ENCODE results near the gene BRICD5. TPM values are rescaled to one million over a fixed set of nuclear protein-coding genes. Genes with fewer than 3 reads are reported as not detected.

The BRICD5 gene
- total RNA-seq, 1 experiment from 2014 or later = 7.5 TPM

GRCh38 chr16:2199095-2199494 is 11.6 kb downstream of the BRICD5 start:
- DNase-seq (ENCODE audit: low spot score) = no peak

- DNase-seq (ENCODE audit: low spot score) = no peak
These were observed 12.4 kb downstream of the BRICD5 start for GRCh38 chr16:2198283-2198682.

DNA sequence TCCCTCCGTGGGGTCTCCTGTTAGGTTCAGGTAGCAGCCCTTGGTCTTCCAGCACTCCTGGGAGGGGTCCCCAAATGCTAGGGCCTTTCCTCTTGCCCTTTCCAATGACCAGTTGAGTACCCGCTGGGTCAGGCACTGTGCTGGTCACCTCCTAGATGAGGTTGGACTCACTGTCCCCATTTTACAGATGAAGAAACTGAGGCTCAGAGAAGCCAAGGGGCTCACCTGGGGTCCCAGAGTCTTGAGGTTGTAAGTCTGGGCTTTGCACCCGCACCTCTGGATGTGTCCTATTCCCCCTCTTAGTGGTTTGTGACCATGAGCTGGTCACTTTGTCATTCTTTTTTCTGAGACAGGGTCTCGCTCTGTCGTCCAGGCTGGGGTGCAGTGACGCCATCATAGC is 12.9 kb downstream of the BRICD5 start:
- no peak for DNase-seq (ENCODE audit: low spot score)

DNA sequence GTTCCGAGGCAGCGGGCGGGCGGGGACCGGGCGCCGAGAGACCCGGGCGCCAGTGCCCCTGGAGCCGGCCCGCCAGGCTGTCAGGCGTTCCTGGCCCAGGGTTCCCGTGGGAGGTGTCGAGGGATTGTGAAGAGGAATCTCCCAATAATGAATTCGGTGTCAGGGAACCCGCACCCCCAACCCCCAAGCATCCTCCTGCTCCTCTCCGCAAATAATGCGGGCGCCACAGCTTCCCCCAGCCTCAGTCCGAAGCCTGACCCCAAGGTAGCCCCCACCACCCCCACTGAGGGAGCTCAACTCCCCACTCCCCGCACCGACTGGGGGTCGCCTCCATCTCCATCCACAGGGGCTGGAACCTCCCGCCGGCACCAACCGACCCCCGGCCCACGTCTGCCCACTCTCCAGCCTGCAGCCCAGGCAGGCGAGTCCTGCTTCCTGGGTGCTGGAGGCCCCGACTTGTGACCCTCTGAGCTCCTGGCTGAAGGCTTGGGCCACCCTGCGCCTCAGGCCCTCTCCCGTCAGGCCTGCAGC is 13.6 kb downstream of the BRICD5 start:
- no peak for DNase-seq (ENCODE audit: low spot score)

GRCh38 chr16:2196162-2196980 is 14.3 kb downstream of the BRICD5 start, which contains the start of gene CASKIN1:
Gene CASKIN1, minus strand, starts transcription at chr16:2196605. Its CDS starts 173 bp downstream, at chr16:2196432.
- no peak for DNase-seq (ENCODE audit: low spot score)

DNA sequence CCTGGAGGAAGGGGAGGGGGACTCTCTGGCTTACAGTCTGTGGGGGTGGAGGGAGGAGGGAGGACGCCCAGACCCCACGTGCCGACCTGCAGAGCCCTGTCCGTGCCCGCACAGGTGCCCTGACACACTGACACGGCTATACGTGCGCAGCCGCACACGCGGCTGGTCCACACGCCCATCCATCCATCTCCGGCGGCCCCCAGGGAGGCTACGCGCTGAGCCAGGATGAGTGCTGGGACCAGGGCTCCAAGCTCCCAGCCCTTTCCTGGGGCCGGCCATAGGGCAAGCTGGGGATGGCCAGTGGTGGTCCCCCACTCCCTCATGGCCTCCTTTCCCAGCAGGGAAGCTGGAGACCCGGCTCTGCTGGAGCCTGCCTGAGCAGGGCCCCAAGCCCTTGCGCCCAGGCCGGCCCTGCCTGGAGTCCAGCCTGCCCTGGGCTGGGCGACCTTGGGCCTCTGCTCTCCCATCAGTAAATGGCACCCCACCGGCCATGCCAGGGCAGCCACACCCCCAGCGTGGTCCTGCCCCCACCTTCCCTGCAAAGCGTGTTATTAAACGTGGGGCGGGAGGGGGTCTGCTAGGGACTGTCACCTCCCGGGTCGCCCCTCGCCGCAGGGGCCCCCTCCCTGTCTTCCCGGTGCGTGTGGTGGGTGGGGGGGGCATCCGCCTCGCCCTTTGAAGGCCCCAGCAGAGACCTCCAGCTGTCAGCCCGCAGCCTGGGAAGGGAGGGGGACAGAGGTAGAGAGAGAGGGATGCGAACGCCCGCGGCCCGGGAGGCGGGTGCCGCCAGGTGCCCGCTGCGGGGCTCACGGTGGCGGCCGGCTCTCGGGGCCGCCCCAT is 15.1 kb downstream of the BRICD5 start:
- DNase-seq (ENCODE audit: low spot score) = no peak

DNA sequence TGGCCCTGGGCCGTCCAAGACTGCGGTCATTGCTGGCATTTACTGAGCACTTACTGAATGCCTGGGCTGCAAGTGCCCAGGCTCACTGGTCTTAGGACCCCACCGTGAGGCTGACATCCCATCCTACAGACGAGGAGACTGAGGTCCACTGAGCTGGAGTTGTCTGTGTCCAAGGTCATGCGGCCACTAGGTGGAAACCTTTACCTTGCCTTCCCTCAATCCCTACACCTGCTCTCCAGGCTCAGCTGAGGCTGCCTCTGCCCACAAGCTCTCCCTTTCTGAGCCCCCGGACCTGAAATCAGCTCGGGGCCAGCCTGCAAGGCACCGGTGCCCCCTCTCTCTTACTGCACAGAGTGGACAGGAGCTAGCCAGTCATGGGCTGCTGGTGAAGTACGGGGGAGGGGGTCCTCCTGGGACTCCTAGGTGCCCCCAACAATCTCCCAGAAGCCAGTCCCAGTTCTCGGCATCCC is 15.8 kb downstream of the BRICD5 start:
- DNase-seq (ENCODE audit: low spot score) = peak; percentile 66

DNA sequence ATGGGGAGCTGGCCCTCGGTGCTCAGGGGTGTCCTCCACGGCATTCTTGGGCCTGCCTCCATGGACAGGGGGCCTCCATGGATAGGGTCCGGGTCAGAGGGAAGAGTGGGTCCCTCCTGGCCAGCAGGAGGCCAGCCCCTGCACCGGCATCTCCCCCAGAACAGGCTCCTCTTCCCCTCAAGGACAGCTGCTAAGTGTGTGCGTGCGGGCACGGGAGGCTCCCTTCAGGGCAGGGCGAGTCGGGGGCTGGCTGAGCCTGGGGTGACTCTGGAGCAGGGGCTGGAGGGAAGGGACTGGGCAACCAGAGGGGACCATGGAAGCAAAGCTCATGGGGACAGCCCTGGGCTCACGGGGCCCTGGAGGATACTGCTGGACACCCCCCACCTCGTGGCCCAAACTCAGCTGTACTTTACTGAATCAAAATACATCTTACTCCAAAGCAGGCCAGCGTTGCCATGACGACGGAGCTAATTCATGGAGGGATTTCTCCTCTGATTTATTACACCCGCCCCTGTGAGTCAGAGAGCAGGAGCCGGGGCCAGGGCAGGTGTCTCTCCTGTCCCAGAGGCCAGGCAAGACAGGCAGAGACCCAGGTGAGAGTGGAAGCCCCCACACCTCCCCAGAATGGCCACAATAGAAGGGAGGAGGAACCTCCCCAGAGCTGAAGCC is 16.4 kb downstream of the BRICD5 start:
- DNase-seq (ENCODE audit: low spot score) = peak; percentile 83

- DNase-seq (ENCODE audit: low spot score) = no peak
These were observed 19.3 kb downstream of the BRICD5 start for GRCh38 chr16:2191446-2191706.

DNA sequence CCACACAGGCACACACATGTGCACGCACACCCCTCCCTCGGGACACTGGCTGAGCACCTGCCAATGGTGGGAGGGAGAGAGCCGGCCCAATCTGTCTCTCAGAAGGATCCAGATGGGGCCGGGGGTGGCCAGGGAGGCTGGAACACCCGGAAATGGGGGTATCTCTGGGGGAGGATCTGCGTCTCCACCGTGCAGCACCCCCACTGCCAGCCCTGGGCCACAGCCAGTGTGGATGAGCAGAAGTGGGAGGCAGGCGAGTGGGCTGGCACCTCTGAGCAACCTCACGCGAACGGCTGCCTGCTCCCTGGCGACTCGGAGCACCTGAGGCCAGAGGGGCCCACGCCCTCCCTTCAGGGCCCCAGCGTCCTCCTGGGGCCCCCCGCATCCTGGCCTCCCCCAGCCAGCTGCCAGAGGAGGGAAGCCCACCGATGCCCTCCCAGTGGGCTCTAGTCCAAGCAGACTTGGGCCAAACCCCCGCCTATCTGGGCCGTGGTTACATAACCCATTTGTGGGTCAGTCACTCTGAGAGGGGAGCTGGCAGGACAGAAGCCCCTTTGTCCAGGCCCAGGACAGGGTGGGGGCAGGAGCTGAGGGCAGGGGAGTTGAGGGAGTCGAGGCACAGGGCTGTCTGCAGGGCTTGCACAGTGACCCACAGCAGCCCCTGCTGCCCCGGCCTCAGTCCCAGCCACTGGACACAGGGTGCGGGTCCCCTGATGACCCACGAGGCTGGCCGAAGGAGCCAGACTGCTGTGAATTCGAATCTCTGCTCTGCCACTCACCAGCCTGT is 19.8 kb downstream of the BRICD5 start:
- no peak for DNase-seq (ENCODE audit: low spot score)

GRCh38 chr16:2190002-2190658 is 20.5 kb downstream of the BRICD5 start:
- DNase-seq (ENCODE audit: low spot score) = no peak

GRCh38 chr16:2189252-2189893 is 21.3 kb downstream of the BRICD5 start:
- no peak for DNase-seq (ENCODE audit: low spot score)

DNA sequence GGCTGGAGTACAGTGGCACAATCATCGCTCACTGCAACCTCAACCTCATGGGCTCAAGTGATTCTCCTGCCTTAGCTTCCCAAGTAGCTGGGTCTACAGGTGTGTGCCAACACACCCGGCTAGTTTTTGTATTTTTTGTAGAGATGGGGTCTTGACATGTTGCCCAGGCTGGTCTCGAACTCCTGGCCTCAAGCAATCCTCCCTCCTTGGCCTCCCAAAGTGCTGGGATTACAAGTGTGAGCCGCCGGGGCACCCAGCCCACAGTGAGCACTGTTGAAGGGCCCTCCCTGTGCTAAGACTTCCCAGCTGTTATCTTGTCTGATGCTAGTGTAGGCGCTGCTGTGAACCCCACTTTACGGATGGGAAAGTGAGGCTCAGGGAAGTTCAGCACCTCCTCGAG is 22.3 kb downstream of the BRICD5 start:
- no peak for DNase-seq (ENCODE audit: low spot score)

DNA sequence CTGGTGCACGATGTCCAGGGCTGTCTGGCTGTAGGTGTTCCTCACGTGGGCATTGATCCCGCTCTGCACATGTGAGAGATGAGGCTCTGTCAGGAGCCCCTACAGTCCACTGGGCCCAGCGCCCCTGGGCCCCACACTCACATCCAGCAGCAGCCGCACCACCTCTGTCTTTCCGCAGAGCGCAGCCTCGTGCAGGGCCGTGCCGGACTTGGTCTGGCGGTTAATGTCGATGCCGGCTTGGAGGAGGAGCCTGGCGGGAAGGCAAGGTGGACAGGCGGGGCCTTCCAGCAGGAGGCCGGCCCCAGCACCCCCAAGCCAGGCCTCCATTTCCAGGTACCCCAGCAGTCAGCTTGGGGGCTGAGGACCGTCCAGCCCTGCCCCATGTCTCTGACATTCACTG is 23.5 kb downstream of the BRICD5 start:
- DNase-seq (ENCODE audit: low spot score) = no peak

DNA sequence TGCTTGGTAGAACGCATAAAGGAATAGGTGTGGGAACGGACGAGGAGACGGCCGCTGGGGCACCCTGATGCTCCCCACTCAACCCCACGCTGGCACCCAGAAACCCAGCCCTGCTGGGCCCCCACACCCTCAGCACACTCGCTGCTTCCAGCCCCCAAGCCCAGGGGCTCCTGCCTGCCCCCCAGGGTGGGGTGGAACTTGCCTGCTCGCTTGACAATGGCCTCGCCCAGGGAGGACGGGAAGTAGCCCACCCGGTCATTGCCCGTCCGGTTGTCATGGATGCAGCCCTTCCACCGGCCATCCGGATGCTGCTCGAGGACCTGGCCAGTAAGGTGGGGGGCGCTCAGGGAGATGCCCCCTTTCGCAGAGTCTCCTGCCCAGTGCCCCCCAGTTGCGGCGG is 24.2 kb downstream of the BRICD5 start:
- no peak for DNase-seq (ENCODE audit: low spot score)

DNA sequence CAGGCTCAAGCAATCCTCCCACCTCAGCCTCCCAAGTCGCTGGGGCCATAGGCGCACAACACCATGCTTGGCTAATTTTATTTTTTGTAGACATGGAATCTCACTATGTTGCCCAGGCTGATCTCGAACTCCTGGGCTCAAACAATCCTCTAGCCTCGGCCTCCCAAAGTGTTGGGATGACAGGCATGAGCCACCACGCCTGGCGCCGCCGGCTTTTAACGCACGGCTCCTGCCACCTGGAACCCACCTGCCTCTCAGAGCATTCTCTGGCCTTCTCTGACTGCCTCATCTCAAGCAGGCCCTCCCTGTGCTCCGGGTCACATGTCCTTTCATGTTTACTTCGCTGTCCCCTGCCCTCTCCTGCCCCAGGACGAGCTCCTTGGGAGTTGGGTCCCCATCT is 24.6 kb downstream of the BRICD5 start:
- no peak for DNase-seq (ENCODE audit: low spot score)

DNA sequence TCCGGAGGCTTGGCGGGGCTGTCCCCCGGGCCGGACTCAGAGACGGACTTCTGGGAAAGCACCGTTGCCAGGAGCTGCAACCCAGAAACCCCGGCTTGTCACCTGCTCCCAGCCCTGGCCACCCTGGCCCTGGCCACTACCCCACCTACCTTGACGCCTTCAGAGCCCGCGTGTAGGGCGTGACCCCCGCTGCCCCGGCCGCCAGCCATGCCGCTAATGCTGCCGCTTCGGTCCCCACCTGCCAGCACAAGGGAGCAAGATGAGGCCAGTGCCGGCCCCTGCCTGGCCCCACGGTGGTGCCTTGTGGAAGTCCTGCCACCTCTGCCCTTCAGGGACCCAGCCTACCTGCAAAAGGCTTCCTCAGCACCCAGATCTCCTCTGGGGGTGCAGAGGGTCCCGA is 25.7 kb downstream of the BRICD5 start:
- DNase-seq (ENCODE audit: low spot score) = no peak

- DNase-seq (ENCODE audit: low spot score) = no peak
These were observed 26.3 kb downstream of the BRICD5 start for GRCh38 chr16:2184346-2184745.

DNA sequence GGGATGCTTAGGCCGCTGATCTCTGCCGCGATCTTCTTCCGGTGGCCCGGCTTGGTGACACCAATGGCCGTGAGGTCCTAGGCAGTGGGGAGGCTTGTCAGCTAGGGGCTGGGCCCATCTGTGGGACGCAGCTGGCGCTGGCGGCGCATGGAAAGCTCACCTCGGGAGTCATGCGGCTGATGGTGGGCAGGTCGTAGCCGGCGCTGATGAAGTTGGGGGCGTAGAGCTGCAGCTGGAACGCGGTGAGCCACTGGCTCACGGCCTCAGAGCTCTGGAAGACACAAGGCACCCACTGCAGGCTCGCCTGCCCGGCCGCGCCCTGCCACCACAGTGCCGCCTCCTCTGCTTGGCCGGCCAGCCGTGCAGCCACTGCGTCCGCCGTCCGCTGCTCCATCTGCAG is 27.0 kb downstream of the BRICD5 start:
- DNase-seq (ENCODE audit: low spot score) = no peak

DNA sequence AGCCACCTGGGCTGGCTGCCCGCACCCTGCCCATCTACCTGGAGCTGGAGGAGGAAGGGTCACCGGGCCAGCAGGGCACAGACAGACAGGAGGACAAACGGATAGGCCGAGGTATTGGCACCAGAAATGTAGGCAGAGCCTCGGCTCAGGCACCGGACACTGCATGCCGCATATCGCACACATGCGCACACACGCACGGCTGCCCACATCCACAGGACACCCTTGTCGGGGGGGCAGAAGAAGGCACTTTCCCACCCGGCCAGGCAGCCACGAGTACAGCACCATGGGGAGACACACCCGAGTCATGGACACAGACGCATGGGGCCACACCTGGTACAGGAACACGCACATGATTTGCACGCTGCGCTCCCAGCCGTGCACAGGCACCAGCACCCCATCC is 28.7 kb downstream of the BRICD5 start:
- no peak for DNase-seq (ENCODE audit: low spot score)

Measured in A172 (cell line).